Effector CD4-positive, alpha-beta T cell (primary cell): ENCODE results near the gene DDX23.
"Not testable (repeated sequence)": the region's sequence is repeated elsewhere in the genome, so short reads cannot be mapped to it uniquely, and the experiment has no call there.

Source experiments
- DNase-seq: peaks from one replicate; pipeline ENCODE4 v3.0.0-alpha.2; 2020
- total RNA-seq: gene quantifications from one replicate; lab custom pipeline; 2026; lab: John Stamatoyannopoulos, UW

The DDX23 gene
- 122 reads per million, percentile 86 among the genes with 10 or more reads in this experiment for total RNA-seq

DNA sequence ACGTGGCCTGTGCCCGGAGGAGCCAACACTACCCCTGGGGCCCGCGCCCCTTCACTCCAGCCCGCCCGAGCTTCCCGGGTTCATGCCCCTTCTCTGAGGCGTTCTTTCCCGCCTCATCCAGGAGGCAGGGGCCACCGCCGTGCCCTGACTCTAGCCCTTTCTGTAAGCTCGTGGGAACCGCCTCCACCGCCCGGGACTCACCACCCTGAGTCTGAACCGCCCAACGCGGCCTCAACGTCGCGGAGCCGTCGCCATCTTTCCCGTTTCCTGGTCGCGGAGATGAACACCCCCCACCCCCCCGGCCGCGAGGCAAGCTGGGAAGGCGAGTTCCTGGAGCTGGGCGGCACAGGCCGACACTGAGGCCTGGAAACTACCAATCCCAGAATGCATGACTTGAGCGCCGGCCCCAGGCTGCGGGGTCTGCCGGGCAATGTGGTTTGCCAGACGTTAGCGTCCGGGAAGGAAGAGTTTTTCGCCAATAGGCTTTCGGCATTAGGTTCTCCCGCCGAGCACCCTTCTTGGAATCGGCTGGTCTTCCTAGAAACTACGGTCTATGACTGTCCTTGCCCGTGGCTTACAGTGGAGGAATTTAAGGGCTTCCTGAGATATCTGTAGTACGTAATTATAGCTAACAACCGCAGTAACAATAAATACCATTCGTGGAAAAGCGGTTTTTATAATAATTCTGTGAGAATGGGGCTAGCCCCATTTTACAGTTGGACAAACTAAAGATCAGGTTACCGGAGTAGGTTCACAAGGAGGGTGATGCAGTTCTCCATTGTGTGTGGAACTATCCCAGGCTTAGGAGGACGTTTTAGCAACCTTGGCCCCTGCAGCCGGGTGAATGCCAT lies at the start of gene DDX23:
Gene DDX23, minus strand, starts transcription at position 281 of the 851 bp plus-strand sequence. CDS start 6,381 bp downstream, outside the sequence.
- DNase-seq = peak; percentile 88

DNA sequence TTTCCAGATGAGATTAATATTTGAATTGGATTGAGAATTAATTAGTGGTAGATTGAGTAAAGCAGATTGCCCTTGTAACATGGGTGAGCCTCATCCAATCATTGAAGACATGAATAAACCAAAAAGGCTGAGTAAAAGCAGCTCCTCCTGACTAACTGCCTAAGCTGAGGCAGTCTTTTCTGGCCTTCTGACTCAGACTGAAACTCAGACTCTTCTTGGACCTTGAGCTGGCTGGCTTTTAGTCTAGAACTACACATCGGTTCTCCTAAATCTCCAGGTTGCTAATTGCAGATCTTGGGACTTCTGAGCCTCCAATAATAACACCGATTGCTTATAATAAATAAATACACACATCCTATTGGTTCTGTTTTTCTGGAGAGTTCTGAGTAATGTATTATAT lies 49.3 kb upstream of the DDX23 start:
- no peak for DNase-seq

DNA sequence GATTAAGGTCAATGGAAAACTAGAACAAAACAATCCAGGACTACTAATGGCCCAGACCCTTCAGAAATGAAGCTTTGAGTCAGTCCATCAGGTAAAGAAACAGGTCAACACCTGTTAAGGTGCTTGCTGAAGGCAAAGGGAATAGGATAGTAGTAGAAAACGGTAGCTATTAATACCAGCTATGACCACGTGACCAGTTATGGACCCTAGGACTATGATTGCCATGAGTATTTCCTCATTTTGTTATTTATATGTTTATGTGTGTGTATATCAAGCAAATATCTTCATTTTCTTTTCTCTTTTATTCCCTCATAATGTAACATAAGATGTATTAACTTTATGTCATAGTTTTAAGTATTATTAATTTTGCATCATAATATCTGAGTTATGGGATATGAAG lies 47.7 kb upstream of the DDX23 start:
- DNase-seq = no peak

DNA sequence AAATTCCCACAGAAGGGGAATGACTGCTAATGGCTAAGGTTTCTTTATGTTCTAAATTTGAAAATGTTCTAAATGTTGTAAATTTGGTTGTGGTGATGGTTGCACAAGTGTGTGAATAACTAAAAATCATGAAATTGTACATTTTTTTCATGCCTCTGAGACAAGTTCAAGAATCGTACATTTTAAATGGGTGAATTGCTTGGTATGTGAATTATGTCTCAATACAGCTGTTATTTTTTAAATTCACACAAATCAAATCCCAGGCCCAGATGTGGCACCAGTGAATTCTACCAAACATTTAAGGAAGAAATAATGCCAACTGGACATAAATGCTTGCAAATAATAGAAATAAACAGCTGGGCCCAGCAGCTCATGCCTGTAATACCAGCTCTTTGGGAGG lies 42.3 kb upstream of the DDX23 start:
- no peak for DNase-seq

DNA sequence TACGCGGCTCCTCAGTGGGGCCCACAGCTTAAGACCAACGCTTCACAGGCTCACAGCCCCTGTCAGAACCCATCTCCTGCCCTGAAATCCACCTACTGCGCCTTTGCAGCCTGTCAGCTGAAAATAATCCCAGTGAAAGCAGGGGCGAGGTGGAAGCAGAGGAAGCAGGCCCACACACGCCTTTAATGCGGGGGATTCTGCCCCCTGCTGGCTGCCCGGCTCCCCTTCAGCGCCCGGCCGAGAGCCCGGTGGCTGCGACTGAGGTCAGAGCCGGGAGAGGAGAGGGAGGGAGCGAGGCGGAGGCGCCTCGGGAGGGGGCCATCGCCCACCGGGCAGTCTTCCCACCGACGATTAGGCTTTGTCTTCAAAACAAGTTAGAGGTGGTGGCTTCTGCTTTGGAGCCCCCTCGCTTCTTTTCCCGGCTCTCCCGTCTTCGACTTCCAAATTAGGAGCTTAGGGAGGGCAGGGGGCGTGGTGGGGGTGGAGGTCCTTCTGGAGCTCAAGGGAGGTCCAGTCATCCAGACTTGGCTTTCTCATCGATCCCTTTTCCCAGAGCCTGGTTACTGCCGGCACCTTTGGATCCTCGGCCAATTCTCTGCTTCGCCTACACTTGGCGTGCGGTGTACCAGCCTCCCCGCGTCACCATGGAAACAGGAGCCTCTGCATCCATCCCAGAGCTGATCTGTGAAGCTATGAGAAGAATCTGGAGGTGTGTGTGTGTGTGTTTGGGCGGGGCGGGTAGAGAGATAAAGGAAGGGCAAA lies 38.9 kb upstream of the DDX23 start:
- DNase-seq = peak; percentile 61

DNA sequence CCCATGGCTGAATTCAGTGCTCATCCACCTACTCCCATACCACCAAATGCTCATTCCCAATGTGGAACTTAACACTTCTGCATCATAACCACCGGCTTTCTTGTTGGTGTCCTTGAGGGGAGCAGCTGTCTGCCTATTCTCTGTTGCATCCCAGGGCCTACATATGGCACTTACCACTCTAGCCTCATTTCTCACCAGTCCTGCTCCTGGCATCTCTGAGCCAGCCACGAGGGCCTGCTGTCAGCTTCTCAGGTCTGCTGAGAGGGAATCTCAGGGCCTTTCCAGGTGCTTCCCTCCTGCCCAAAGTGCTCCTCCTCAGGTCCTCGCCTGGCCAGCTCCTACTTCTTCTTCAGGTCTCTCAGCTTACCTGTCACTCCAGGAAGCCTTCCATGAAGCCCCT lies 37.7 kb upstream of the DDX23 start:
- DNase-seq = no peak

DNA sequence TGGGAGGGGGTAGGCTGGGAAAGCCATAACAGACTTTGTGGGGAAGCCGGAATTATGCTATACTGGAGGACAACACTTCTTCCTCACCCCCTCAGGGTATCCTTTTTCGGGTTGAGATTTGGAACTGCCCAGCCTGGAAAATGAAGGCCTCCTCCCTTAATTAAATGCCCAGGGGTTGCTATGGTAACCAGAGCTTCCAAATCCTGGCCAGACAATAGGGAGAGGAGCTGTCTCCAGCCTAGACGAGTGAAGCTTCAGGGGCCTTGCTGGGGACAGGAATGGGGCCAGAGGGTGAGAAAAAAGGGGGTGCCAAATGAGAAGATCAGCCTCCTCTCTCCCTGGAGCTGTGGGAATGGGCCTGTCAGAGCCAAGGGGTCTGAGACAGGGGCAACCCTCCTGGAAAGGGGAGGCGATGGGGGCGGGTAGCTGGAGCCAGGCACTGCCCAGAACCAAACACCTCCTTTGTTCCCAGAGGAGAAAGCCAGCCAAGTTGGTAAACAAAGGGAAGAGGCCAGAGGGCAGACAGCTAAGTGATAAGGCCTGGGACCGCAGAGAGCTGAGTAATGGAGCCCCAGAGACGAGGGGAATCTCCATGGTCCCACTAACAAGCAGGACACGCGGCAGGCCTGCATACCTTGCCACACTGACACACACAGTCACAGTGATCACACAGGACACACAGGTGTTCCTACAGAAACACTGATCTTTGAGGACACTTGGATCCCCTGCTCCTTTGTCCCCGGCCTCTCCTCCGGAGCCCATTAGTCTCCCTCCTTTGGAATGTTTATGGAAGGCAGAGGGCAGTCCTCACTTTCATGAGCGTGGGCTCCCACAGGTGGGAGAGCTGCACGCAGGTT lies 31.6 kb upstream of the DDX23 start:
- DNase-seq = no peak

DNA sequence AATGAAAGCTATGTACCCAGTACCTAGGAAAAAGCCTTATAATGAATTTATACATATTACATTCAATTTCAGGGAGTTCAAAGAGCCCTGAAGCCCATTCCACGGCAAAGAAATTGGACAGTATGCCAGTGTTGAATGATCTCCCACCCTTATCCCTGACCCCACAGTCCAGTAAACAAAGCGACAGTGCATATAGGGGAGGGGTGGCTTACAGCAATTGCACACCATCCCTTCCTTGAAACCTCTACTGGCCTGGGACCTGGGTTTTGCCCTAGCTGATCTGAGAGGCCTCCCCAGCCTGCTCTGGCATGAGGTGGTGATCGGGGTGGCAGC lies 31.0 kb upstream of the DDX23 start:
- no peak for DNase-seq

DNA sequence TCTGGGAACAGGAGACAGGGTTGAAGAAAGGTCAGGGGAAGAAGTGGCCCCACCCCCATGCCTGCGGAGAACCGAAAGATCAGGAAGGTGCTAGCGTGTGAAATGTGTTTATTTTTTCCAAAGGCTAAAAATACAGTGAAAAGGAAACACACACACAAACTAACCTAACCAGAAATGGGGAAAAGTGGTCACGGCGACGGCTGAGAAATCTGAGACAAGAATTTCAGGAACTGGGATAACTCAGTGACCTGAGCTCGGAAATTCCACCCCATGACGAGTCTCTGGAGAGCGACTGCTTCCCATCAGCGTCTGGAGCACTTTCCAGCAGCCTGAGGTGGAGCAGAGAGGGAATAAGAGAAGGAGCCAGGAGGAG lies 30.3 kb upstream of the DDX23 start:
- no peak for DNase-seq

DNA sequence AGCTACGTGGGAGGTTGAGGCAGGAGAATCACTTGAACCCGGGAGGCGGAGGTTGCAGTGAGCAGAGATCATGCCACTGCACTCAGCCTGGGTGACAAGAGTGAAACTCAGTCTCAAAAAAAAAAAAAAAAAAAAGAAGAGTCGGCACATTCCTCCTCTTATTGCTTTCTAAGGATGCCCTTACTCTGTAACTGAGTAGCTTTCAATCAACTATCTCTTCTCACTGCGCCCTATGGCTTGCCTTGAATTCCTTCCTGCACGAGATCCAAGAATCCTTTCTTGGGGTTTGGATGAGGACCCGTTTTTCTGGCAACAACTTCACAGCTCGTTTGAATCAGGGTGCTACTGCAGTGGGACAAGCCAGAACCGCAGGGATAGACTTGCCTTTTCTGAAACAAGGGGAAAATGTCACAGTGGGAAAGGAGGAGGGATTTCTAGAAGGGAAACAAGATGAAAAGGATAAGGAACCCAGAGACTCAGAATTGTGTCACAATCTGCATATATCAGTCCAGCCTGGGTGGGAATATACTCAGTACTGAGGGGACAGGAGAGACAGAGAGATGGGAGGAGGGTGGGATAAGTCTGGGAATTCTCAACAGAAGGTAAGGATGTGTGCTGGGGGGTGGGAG lies 29.8 kb upstream of the DDX23 start:
- no peak for DNase-seq

DNA sequence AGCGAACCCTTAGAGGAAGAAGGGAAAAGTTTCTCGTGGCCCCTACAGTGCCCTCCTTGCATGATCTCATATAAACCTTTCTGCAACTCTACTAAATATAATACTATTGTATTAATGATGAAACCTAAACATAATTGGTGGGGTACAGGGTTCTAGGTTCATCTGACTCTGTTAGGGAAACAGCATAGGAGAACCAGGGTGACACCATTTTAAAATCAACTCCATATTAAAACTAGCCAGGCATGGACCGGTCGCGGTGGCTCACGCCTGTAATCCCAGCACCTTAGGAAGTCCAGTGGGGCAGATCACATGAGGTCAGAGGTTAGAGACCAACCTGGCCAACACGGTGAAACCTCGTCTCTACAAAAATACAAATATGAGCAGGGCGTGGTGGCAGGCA lies 28.7 kb upstream of the DDX23 start:
- no peak for DNase-seq

DNA sequence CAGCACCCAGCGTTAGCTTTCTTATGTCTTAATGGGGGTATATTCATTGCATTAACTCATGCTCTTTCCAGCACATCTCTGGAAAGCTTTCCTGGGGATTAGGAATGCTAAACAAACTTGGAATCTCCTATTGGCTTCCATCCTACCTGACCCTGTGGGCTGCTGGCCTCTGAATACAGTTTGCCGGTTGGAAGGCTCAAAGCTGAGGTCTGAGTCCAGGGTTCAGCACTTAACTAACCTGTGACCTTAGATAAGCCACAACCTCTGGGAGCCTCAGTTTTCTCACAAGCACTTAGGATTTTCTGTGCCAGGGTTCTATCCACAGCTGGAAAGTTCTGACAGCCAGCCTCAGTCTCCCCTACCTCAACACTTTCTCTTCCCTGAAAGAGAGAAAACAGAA lies 26.6 kb upstream of the DDX23 start:
- no peak for DNase-seq

DNA sequence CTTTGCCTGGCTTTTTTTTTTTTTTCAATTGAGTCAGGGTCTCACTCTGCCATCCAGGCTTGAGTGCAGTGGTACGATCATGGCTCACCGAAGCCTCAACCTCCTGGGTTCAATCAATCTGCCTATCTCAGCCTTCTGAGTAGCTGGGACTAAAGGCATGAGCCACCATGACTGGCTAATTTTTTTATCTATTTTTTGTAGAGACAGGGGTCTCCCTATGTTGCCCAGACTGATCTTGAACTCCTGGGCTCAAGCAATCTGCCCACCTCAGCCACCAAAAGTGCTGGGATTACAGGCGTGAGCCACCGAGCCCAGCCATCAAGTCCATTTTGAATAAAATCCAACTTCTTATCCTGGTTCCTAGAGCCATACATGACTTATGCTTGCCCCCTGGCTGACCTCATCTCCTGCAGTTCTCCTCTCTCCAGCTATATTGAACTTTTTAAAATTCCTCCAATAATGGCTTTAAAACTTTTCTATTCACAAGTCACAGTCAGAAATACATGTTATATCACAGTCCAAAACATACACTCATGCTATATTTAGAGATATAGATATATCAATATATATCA lies 24.1 kb upstream of the DDX23 start:
- DNase-seq = no peak

DNA sequence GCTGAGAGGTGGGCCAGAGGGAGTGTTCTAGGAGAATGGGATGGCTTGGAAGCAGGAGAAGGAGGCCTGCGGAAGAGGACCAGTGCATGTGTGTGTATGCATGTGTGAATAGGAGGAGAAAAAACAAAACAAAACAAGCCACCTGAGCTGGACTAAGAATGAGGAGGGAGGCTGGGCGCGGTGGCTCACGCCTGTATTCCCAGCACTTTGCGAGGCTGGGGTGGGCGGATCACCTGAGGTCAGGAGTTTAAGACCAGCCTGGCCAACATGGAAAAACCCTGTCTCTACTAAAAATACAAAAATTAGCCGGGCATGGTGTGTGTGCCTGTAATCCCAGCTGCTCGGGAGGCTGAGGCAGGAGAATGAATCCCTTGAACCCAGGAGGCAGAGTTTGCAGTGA lies 21.6 kb upstream of the DDX23 start:
- DNase-seq = not testable (repeated sequence)

DNA sequence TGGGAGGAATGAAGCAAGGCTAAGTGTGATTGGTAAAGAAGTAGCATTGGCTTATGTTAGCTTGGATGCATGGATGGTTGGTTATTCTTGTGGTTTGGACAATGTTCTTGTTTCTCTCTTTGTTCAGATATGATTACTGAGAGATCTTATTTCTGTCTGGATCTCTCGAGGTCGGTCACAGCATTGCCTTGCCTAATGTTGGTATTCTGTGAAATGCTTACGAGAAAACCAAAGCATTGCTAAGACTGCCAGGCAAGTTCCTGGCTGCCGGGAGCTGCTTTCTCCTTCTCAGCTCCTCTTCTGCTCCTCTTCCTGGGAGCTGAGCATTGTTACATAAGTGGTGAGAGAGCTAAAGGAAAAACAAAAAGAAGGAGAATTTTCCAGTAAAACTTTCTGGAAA lies 21.1 kb upstream of the DDX23 start:
- no peak for DNase-seq

DNA sequence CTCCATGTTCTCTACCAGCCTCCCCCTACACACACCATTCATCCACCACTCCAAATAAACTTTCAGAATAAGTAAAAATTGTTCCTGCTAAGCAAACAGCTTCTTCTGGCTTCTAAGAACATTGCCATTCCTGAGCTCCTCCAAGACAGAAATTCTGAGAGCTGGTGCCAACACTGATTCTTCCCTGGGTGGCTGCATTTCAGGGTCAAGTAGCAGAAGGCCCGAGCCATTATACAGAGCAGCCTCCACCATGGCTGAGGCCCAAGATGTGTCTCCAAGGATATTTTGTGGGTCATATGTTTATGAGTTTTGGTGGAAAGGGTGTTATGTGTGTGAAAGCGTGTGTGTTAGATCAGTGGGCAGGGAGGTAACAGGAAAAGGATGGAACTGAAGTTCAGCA lies 17.2 kb upstream of the DDX23 start:
- DNase-seq = no peak

DNA sequence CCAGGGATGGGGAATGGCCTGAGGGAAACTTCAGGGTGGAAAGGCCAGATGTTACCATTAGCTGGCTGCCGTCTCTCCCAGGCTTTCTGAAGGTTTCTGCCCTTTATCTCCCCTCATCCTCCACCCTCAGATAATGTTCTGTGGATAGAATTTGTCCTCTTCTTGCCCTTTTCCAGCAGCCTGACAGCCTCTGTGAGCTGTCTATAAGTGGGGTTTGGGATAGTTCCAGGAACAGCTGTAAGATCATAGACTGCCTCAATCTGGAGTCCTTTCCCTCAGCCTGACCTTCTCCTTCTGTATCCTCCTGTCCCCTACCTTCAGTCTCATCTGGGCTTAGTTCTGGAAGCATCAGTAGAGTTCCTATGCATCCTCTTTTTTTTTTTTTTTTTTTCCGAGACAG lies 16.5 kb upstream of the DDX23 start:
- no peak for DNase-seq

DNA sequence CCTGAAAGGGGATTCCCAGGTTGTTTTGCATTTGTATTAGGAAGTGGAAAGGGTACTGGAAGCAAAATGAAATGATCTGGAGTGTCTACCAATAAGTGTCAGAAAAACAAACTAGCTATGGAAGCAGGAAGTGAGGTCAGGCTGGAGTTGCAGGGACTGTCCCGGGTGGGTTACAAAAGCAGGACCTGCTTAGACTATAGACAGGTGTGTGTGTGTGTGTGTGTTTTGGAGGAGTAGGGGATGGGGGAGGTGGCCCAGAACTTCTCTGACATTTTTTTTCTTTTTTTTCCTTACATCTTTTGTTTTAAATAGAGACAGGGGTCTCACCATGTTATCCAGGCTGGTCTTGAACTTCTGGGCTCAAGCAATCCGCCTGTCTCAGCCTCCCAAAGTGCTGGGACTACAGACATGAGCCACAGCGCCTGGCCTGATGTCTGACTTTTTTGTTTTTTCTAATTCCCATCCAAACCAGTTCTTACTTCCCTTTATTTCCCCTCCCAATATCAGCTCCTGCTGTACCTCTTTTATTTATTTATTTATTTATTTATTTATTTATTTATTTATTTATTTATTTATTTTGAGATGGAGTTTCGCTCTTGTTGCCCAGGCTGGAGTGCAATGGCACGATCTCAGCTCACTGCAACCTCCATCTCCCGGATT lies 14.2 kb upstream of the DDX23 start:
- no peak for DNase-seq

DNA sequence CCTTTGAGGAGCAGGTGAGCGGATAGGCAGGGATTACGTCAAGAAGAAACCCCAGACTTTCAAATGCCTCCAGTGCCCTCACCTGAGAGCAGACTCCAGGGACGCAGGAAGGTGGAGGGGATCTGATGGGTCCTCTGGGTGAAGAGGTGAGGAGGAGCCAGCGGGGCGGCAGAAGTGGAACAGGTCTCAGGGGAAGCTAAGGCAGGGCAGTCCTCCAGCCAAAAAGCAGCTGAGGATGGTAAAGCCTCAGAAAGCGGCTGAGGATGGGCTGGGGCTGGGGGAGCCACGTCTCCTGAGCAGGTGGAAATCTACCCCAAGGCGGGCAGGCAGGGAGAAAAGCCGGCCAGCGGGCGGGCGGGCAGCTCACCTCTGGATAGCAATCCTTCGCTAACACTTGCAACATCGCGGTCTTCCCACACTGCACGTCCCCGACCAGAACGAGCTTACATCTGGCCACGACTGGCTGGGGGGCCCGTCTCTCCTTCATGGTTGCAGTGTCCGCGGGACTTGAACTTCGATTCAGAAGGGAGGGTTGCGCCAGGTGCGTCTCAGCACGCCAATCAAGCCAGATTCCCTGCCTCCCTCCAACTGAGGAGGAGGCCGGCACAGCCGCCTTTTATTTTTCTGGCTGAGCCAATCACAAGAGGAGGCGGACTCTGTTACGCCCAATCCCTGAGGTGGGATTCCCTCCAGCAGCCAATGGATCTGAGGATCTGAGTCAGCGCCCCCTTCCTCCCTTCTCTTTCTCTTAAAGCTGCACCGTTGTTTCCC lies 13.5 kb upstream of the DDX23 start, which contains the start of gene RND1:
Gene RND1, minus strand, starts transcription at position 590 of the 771 bp plus-strand sequence. Its CDS starts 103 bp downstream, at position 487.
- peak; percentile 83 for DNase-seq

DNA sequence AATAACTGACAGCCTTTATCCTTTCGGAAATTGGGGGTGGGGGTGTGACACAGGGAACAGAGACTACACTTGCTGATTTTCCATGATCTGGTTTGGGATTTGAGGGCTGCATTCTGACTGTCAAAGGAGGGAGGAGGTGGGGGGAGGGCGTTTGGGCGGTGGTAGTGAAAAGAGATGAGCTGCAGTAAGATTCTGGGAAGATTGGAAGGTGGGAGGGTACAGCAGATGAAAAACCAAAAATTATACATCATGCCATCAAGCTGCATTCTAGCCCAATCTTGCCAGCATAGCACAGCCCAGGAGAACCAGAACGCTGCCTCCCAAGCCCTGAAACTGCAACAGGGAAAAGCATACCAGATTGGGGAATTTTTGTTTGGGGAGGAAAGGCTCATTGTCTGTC lies 11.3 kb upstream of the DDX23 start:
- DNase-seq = no peak

DNA sequence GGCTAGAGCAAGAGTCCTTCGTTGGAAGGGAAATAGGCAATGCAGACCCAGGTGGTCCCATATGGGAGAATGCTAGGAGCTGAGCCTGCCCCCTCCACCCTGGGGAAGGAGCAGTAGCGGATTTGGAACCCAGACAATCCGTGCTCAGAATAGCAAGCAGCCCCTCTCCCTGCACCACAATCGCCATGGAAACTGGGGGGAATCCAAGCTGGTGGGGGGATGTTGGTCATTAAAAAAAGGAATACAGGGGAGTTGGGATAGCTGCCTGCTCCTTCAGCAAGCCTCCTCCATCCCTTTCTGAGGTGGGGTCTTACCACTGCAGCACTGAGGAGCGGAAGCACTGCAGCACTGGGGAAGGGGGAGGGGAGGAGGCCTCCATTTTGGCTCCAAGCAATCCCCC lies 10.8 kb upstream of the DDX23 start:
- no peak for DNase-seq
